DMS79 (cell line): ENCODE results near the gene TASOR2.

Experiments
- DNase-seq: peaks from one replicate; lab custom pipeline; 2025; lab: John Stamatoyannopoulos, UW

TASOR2 gene

DNA sequence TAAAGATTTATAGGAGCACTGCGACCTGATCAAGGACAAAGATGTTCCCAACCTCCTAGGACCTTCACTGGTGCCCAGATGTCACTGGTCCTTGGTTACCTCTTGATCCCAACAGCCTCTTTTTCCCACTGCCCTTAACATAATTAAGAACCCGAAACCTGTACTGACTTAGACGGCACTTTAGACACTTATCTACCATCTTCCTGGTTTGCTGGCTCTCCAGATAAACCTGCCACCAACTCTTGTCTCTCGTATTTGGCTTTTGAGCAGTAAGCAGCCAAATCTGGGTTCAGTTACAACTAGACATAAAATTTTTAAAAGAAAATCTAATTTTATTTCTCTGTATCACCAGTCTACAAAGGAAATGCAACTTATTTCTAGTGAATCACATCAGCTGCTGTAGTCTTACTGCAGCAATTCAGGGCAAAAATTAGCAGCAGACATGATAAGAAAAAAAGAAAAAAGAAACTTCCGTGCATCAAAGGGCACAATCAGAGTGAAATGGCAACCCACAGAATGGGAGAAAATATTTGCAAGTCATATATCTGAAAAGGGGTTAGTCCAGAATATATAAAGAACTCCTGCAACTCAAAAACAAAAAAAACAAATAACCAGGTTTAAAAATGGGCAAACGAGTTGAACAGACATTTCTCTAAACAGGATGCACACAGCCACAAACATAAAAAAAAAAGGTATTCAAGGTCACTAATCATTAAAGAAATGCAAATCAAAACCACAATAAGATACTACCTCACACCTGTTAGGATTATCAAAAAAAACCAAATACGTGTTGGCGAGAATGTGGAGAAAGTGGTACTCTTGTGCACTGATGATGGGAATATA is 27.7 kb upstream of the TASOR2 start:
- no peak for DNase-seq

DNA sequence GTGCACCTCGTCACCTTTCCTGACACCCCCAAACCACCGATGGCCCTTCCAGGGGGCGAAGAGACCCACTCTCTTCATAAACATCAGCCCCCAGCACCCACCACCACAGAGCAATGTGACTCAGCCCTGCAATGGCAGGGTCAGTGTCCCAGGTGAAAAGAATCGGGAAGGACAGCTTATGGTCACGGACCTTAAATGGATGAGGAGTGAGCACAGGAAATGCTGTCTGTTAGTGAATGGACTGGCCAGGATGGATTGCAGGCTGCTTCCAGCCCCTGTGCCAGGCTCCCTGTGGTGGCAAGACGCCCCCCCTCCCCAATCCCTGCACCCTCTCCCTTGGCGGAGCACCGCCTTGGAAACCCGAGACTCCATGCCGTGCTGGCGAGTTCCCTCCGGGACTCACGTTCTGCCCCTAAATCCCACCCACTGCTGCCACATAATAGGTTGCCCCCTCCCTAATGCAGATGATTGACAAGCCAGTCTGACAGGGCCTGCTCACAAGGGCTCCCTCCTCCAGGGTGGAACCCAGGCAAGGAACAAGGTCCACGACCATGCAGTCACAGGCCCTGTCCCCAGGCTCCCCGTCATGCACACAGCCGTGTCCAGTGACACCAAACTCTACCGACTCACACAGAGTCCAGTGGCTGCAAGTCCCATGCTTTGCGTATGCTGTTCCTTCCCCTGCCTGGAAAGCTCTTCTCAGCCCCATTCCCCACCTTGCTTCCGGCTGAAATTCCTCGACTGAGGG is 25.6 kb upstream of the TASOR2 start:
- DNase-seq, result no peak

DNA sequence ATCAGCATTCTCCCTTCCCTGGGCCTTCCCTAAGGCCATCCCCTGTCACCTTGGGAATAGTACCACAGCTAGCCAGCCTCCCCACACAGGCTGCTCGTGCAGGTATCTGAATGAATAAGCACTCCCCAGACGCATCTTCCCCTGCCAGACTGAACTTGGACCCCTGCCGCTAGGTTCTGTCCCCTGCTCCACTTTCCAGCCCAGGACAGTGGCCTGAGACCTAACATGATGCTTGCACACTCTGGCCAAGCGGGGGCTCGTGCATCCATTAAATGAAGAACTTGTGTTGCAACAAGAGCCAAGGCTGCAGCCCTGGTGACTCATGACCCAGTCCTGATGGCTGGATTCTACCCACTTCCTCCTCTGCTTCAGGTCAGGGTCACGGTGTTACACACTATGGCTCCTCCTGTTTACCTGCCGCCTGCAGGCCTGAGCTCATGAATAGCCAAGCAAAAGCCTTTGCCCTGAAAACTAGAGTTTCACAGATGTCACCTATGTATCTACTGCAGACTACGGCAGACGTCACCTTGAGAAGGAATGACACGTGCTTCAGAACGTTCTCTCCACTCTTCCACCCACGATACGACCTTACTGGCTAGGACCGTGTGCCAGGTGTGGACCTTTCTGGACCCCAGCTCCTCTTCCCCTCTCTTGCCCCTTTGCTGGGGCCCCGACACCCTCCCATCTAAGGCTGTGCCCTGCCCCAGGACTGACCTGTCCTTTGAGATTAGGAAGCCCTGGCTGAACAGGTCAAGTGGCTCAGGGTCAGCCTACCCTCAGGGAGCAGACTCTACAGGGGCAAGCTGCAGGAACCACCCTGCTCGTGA is 24.7 kb upstream of the TASOR2 start:
- DNase-seq, result no peak

DNA sequence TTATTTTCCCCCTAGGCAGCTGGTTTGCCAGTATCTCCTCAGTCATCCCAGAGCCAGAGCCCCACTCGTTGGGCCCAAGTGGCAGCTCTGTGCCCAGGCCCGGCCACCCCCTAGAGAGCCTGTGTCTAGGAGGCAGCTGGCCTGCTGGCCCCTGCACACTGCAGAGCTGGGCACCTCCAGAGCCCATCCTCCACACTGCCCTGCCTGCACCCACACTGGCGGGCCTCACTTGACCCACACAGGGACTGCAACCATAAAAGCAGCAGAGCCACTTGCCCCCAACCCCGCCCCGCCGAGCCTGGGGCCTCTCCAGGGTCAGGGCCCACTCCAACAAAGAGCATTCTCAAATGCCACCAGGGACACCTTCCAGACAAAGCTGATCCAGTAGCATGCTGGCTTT is 23.6 kb upstream of the TASOR2 start:
- no peak for DNase-seq

DNA sequence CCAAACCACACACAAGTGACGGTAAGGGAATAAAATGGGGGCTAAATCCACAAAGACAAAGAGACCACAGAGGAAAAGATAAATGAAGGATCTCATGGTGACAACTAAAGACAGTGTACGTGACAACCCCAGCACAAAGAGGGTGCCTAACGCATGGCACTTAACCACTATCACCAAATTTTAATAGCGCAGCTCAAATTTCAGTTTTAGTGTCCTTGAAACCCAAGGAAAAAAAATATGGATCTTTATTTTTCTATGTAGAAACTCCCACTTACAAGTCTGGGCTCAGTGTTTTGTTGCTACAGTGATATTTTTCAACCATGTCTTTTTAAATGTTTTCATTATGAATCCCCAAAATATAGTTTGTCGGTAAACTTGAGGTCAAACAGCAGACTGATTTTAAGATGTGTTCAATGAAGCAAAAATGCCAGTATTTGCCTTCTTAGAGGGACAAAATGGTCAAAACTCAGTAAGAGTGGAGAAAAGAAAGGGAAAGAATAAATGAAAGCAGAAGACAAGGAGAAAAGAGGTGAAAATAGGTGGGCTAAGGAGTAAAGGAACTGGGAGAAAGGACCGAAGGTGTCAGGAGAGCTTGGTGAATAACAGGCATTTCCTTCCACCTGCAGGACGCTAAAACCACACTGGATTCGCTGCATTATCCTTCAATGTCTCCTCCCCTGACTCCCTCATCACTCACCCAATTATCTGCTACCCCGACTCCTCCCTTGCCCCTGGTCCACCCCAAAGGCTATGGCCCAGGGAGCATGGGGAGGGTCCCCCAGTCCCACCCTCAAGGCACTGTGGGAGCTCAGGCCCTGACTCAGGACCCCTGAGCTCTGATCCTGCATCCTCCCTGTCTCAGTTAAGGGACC is 21.7 kb upstream of the TASOR2 start:
- no peak for DNase-seq

GRCh38 chr10:5663692-5664427 is 20.8 kb upstream of the TASOR2 start:
- DNase-seq, result no peak

DNA sequence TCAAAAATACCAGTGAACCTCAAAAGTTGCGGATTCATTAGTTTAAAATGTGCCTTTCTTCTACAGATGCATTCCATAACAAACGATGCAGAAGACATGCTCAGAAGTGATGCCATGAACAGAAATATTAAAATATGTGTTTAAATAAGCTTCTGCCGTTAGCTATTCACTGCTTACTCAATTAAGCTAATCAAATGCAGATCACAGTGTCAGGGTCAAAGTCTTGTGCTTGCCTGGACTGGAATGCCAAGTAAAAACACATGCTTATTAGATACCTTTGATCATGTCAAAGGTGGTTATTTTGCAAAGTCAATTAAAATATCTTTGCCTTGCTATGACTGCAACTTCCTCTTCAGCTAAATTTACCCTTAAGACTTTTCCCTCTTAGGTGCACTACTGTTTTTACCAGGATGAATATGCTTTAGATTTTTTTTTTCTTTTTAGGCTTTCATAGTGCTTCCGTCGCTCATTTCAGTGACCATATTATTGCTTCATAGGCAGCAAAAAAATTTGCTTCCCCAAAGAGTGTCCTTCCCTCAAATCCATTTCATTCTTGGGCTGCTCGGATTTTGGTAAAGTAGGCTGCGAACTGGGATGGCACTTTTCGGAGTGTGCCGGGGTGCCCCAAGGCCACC is 19.1 kb upstream of the TASOR2 start:
- no peak for DNase-seq

GRCh38 chr10:5666008-5666840 is 18.4 kb upstream of the TASOR2 start, which contains the start of gene ASB13:
Gene ASB13, minus strand, starts transcription at chr10:5666595. Its CDS starts 44 bp downstream, at chr10:5666551.
- no peak for DNase-seq

- DNase-seq, result no peak
Measured at GRCh38 chr10:5666841-5667630, 17.6 kb upstream of the TASOR2 start.

DNA sequence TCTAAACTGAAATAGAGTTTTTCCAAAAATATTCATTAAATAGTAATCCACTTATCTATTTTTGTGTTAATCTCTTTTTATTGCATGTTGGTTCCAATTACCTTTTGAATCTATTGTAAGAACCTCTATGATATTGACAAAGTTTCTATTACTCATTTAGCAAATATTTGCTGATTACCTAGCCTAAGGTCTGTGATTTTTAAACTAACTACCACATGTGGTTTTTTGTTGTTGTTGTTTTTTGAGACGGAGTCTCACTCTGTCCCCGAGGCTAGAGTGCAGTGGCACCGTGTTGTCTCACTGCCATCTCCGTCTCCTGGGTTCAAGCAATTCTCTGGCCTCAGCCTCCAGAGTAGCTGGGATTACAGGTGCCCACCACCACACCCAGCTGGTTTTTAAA is 16.2 kb upstream of the TASOR2 start:
- DNase-seq, result no peak

GRCh38 chr10:5669604-5670003 is 15.0 kb upstream of the TASOR2 start:
- DNase-seq, result no peak

GRCh38 chr10:5670662-5671375 is 13.8 kb upstream of the TASOR2 start:
- no peak for DNase-seq

DNA sequence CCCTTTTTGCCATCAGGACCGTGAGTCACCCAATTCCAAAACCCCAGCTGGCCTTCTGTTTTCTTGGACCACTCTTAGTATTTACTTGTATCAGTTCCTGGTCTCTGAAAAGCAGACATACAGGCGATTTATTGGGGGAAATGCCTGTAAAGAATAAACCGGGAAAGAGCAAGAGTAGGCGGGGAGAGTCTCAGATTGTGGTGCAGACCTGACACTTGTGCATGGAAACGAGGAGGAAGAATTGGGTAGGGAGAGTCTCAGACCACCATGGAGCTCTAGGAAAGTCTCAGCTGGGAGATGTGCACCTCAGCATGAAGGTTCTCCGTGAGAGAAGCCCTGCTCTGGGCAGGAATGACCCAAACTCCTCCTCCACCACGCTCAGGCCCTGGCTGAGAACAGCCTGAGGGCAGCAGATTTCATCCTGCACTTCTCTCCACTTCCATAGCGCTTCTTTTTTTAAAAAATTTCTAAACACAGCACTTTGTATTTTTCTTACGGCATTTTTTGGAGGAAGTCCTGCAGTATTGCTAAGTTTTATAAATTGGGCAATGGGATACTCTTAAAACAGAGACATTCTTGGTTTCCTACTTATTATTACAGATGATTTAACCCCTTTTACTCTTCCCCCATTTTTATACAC is 6.1 kb upstream of the TASOR2 start:
- DNase-seq, result no peak

GRCh38 chr10:5679037-5679435 is 5.6 kb upstream of the TASOR2 start:
- no peak for DNase-seq

GRCh38 chr10:5679606-5680005 is 5.0 kb upstream of the TASOR2 start:
- no peak for DNase-seq

GRCh38 chr10:5681930-5682329 is 2.7 kb upstream of the TASOR2 start:
- DNase-seq, result no peak

DNA sequence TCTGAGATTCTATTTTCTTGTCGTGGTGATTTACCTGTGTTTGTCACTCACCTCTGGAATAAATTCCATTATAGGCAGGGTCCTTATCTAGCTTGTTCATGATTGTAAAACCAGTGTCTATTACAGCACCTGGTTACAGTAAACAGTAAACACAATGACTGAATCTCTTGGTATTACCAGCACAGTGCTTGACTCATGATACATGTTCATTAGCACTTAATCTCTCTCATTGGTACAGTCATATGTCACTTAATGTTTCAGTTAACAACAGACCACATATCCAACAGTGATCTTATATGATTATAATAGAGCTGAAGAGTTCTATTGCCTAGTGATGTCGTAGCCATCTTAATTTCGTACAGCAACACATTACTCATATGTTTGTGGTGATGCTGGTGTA is 1.6 kb upstream of the TASOR2 start:
- DNase-seq, result no peak
